ENCODE results near the gene TP53BP2. TPM values are rescaled to one million over a fixed set of nuclear protein-coding genes. Genes with fewer than 3 reads are reported as not detected.
A peak's percentile ranks its signal among the peaks of the same experiment; 100 is the strongest.
"Not testable (repeated sequence)": the region's sequence is repeated elsewhere in the genome, so short reads cannot be mapped to it uniquely, and the experiment has no call there.

TP53BP2 gene
- total RNA-seq, 4 donors from 2014 or later = 26.6 to 106 (median 43.8) TPM

DNA sequence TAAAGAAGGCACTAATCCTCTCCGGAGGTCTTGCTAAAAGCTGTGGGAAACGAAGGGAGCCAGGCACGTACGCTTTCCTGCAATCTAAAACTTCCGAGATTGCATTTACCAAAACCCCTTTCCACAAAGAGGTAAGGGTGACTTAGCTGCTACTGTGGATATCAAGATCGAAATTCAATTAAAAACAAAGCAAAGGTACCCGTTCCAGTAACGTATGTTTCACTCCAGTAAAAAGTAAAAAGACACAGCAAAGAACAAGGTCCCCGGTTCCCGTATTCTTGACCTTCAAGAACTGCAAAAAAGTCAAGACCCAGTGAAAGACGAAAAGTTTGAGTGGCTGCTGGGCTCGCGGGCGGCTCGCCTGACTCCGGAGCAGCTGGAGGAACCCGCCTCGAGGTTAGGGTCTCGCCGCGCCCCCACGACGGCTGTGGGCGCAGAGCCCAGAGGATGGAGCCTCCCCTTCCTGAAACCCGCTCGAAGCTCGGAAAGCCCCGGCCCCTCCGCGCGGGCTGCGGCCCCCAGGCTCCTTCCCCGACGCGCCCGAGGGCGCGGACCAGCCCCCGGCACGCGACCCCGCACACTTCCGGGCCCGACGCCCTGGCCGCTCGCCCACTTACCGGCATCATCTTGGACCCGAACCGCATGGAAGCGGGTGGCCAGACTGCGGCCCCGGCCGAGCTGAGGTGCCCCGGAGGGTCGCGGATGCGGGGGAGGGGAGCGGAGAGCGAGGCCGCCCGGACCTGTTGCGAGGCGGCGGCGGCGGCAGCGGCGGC is 524 bp downstream of the TP53BP2 start:
- intact Hi-C loops (cut with DNase I) = loop anchor here (5.0 to 10.0 kb wide), 2 partner anchors 33 to 70 kb away; no protein-coding TSS in a partner anchor
- Histone ChIP-seq H3K9me3 (no peaks in the 10 kb centered on the region), H3K36me3 (no peaks in the 10 kb centered on the region), H3K27me3 (no peaks in the 10 kb centered on the region), H3K4me1 (peaks cover 39 to 59% (median 51%) of the 10 kb centered on the region in 4 donors), H3K27ac (replicated peaks in 1 of 4) (peak overlapping the region; percentile 96 to 100 (median 98)), H3K4me3 (peak overlapping the region; percentile 88 to 98 (median 96))
- no peak for TF ChIP-seq CTCF (IDR thresholded peaks at IDR 0.05)
- TF ChIP-seq POLR2AphosphoS5 (IDR thresholded peaks at IDR 0.05) = peak in 1 of 2 donors; percentile 11
- TF ChIP-seq EP300 (IDR thresholded peaks at IDR 0.05) = no peak
- TF ChIP-seq POLR2A (IDR thresholded peaks at IDR 0.05; ENCODE audit: low read depth) = no peak
- under 1% methylated on average over 37 of the region's 69 CpGs for WGBS
- no peak for DNase-seq (ENCODE audit: extremely low spot score)

- peak overlapping the region; percentile 88 to 98 (median 96) for H3K4me3 ChIP-seq
- no peaks in the 10 kb centered on the region for H3K27me3 ChIP-seq
- H3K27ac ChIP-seq (replicated peaks in 1 of 4) = peak overlapping the region; percentile 96 to 100 (median 98)
- WGBS = 0% methylated on average over 7 of the region's 9 CpGs
- peaks cover 39 to 64% (median 56%) of the 10 kb centered on the region in 4 donors for H3K4me1 ChIP-seq
- H3K36me3 ChIP-seq = no peaks in the 10 kb centered on the region
- intact Hi-C loops (cut with DNase I) = loop anchor here (5.0 to 10.0 kb wide), 3 partner anchors 32 to 142 kb away; no protein-coding TSS in a partner anchor
- TF ChIP-seq POLR2AphosphoS5 (IDR thresholded peaks at IDR 0.05) (no peak), EP300 (IDR thresholded peaks at IDR 0.05) (no peak), POLR2A (IDR thresholded peaks at IDR 0.05; ENCODE audit: low read depth) (no peak), CTCF (IDR thresholded peaks at IDR 0.05) (no peak)
- no peaks in the 10 kb centered on the region for H3K9me3 ChIP-seq
- DNase-seq (ENCODE audit: extremely low spot score) = no peak
Observed at GRCh38 chr1:223844787-223845036, 1.0 kb downstream of the TP53BP2 start.

DNA sequence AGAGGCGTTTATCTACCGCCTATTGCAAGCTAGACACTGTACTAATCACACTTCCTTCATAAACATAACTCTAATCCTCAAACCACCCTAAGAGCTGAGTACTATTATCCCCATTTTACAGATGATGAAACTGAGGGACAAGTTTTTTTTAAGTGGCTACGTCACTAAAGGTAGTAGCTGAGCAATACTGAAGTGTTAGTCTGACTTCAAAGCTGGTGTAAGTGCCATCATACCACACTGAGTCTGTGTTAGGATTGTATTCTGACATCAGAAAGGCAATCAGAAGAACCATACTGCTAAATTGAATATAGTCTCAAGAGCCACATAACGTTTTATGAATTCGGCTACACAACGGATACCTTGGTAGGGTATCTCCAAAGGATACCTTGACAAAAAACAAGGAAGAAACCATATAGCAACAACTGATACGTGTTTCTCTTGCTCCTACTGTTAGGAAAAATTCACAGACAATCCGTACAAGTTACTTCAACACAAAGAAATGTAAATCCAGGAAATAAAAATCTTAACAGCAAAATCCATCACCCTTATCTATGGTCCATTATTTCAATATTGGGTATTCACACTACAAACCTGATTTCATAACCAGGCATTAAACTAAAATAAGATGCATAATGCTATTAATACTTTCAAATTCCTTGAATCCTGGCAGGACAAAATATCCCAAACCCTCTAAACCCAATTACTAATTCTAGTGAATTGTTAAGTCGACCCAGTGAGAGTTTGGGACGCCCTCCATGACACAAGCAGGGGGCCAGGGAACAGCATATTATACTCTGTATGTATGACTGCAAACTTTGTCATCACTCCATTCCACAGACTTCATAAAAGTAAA is 1.6 kb downstream of the TP53BP2 start:
- TF ChIP-seq POLR2AphosphoS5 (IDR thresholded peaks at IDR 0.05) = peak in 1 of 2 donors; percentile 12
- TF ChIP-seq POLR2A (IDR thresholded peaks at IDR 0.05; ENCODE audit: low read depth) = no peak
- Histone ChIP-seq H3K9me3 (no peaks in the 10 kb centered on the region), H3K4me1 (peaks cover 39 to 69% (median 60%) of the 10 kb centered on the region in 4 donors), H3K36me3 (no peaks in the 10 kb centered on the region), H3K27me3 (no peaks in the 10 kb centered on the region), H3K27ac (replicated peaks in 1 of 4) (peak overlapping the region; percentile 96 to 100 (median 98)), H3K4me3 (peak overlapping the region; percentile 88 to 98 (median 96))
- 57% methylated on average over 10 of the region's 10 CpGs for WGBS
- intact Hi-C loops (cut with DNase I) = loop anchor here (5.0 to 10.0 kb wide), 2 partner anchors 69 to 142 kb away; no protein-coding TSS in a partner anchor
- DNase-seq (ENCODE audit: extremely low spot score) = no peak

GRCh38 chr1:223842784-223843183 is 3.0 kb downstream of the TP53BP2 start:
- intact Hi-C loops (cut with DNase I) = loop anchor here (5.0 to 10.0 kb wide), 2 partner anchors 68 to 140 kb away; no protein-coding TSS in a partner anchor
- WGBS = 85% methylated on average over 2 of the region's 2 CpGs
- Histone ChIP-seq H3K27me3 (no peaks in the 10 kb centered on the region), H3K27ac (replicated peaks in 1 of 4) (no peak overlapping the region), H3K4me3 (peak overlapping the region in 1 of 4 donors; percentile 5), H3K4me1 (peaks cover 52 to 83% (median 71%) of the 10 kb centered on the region in 4 donors), H3K9me3 (no peaks in the 10 kb centered on the region), H3K36me3 (no peaks in the 10 kb centered on the region)
- no peak for TF ChIP-seq CTCF (IDR thresholded peaks at IDR 0.05)
- TF ChIP-seq POLR2AphosphoS5 (IDR thresholded peaks at IDR 0.05) = no peak
- TF ChIP-seq POLR2A (IDR thresholded peaks at IDR 0.05; ENCODE audit: low read depth) = no peak
- TF ChIP-seq EP300 (IDR thresholded peaks at IDR 0.05) = no peak
- DNase-seq (ENCODE audit: extremely low spot score) = no peak

DNA sequence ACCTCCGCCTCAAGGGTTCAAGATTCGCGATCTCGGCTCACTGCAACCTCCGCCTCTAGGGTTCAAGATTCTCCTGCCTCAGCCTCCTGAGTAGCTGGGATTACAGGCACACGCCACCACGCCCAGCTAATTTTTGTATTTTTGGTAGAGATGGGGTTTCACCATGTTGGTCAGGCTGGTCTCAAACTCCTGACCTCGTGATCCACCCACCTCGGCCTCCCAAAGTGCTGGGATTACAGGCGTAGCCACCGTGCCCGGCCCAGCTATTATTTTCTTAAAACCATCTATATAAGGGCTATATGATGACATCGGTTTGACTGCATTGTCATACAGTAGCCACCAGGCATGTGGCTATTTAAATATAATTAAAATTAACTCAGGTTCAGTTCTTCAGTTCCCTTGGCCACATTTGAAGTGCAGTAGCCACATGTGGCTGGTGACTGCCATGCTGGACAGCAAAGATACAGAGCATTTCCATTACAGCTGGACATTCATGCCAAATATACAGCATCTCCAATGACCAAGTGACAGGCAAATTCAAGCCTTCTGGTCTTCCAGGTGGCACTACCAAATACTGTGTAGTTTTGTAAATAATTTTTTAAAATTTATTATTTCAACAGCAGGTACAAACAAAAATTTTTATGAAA is 3.6 kb downstream of the TP53BP2 start:
- not testable (repeated sequence) for H3K9me3 ChIP-seq
- H3K4me1 ChIP-seq = peaks cover 56 to 84% (median 74%) of the 10 kb centered on the region in 4 donors
- intact Hi-C loops (cut with DNase I) = loop anchor here (5.0 to 10.0 kb wide), 2 partner anchors 67 to 140 kb away; no protein-coding TSS in a partner anchor

More for the DNA sequence above, 3.6 kb downstream of the TP53BP2 start:
- not testable (repeated sequence) for H3K36me3 ChIP-seq; DNase-seq (ENCODE audit: extremely low spot score); H3K27ac ChIP-seq (replicated peaks in 1 of 4); H3K4me3 ChIP-seq; H3K27me3 ChIP-seq
- WGBS = 98% methylated on average over 13 of the region's 13 CpGs
